Adipocyte (in vitro differentiated cells): ENCODE data around the gene RPGR.

ENCODE experiments used
- DNase-seq: peaks from one replicate; pipeline ENCODE4 v3.0.0-alpha.2; 2015; ENCODE audit warnings: low read depth
- H3K27me3 ChIP-seq: replicated peaks from 2 replicates; pipeline ENCODE4 v1.7.0; 2013; ENCODE audit warnings: mild to moderate bottlenecking, low read length, moderate library complexity; ENCODE audit not compliant: control insufficient read depth, insufficient read depth
- H3K36me3 ChIP-seq: 2 replicates; pipeline ENCODE4 v1.7.0; 2013; ENCODE audit warnings: low read length, mild to moderate bottlenecking, moderate library complexity; ENCODE audit not compliant: control insufficient read depth, insufficient read depth, severe bottlenecking
- H3K4me1 ChIP-seq: 2 replicates; pipeline ENCODE4 v1.7.0; 2013; ENCODE audit warnings: mild to moderate bottlenecking, low read length, moderate library complexity; ENCODE audit not compliant: control insufficient read depth, insufficient read depth
- H3K4me3 ChIP-seq: 2 replicates; pipeline ENCODE4 v1.7.0; 2013; ENCODE audit warnings: mild to moderate bottlenecking, low read length, moderate library complexity
- H3K9ac ChIP-seq: 2 replicates; pipeline ENCODE4 v1.7.0; 2013; ENCODE audit warnings: mild to moderate bottlenecking, low read length, moderate library complexity
- H3K9me3 ChIP-seq: 2 replicates; pipeline ENCODE4 v1.7.0; 2013; ENCODE audit warnings: mild to moderate bottlenecking, low read length, moderate library complexity; ENCODE audit not compliant: control insufficient read depth

The RPGR gene

GRCh38 chrX:38282049-38282448, 45.3 kb downstream of the RPGR start:
- no peaks in the 10 kb centered on the region for H3K36me3 ChIP-seq
- H3K4me1 ChIP-seq = no peaks in the 10 kb centered on the region
- H3K27me3 ChIP-seq = peaks cover 3% of the 10 kb centered on the region
- peak; percentile 34 for DNase-seq
- H3K9ac ChIP-seq = no peak overlapping the region
- no peaks in the 10 kb centered on the region for H3K9me3 ChIP-seq
- no peak overlapping the region for H3K4me3 ChIP-seq

GRCh38 chrX:38279188-38279587, 48.1 kb downstream of the RPGR start:
- H3K9me3 ChIP-seq = no peaks in the 10 kb centered on the region
- H3K4me1 ChIP-seq = peaks cover 16% of the 10 kb centered on the region
- no peak for DNase-seq
- no peak overlapping the region for H3K9ac ChIP-seq
- H3K4me3 ChIP-seq = no peak overlapping the region
- H3K36me3 ChIP-seq = no peaks in the 10 kb centered on the region
- H3K27me3 ChIP-seq = peaks cover 3% of the 10 kb centered on the region

- H3K36me3 ChIP-seq = no peaks in the 10 kb centered on the region
- peaks cover 3% of the 10 kb centered on the region for H3K27me3 ChIP-seq
- H3K4me3 ChIP-seq = no peak overlapping the region
- no peak overlapping the region for H3K9ac ChIP-seq
- no peak for DNase-seq
- peaks cover 16% of the 10 kb centered on the region for H3K4me1 ChIP-seq
- no peaks in the 10 kb centered on the region for H3K9me3 ChIP-seq
These were observed 48.6 kb downstream of the RPGR start for GRCh38 chrX:38278682-38279081.

GRCh38 chrX:38277802-38278201, 49.5 kb downstream of the RPGR start:
- no peak for DNase-seq
- peaks cover 16% of the 10 kb centered on the region for H3K4me1 ChIP-seq
- H3K9me3 ChIP-seq = no peaks in the 10 kb centered on the region
- H3K27me3 ChIP-seq = peaks cover 3% of the 10 kb centered on the region
- H3K4me3 ChIP-seq = no peak overlapping the region
- H3K36me3 ChIP-seq = no peaks in the 10 kb centered on the region
- no peak overlapping the region for H3K9ac ChIP-seq

GRCh38 chrX:38277136-38277535, 50.2 kb downstream of the RPGR start:
- Histone ChIP-seq H3K9me3 (no peaks in the 10 kb centered on the region), H3K27me3 (peaks cover 3% of the 10 kb centered on the region), H3K4me3 (no peak overlapping the region), H3K4me1 (peaks cover 16% of the 10 kb centered on the region), H3K36me3 (no peaks in the 10 kb centered on the region), H3K9ac (no peak overlapping the region)
- no peak for DNase-seq

GRCh38 chrX:38276089-38276488, 51.2 kb downstream of the RPGR start:
- Histone ChIP-seq H3K36me3 (no peaks in the 10 kb centered on the region), H3K27me3 (peaks cover 3% of the 10 kb centered on the region), H3K9me3 (no peaks in the 10 kb centered on the region), H3K9ac (no peak overlapping the region), H3K4me1 (peaks cover 16% of the 10 kb centered on the region), H3K4me3 (no peak overlapping the region)
- DNase-seq = no peak

- peak; percentile 85 for DNase-seq
- Histone ChIP-seq H3K9me3 (no peaks in the 10 kb centered on the region), H3K9ac (peak overlapping the region; percentile 20), H3K36me3 (no peaks in the 10 kb centered on the region), H3K4me1 (peaks cover 16% of the 10 kb centered on the region), H3K4me3 (no peak overlapping the region), H3K27me3 (peaks cover 3% of the 10 kb centered on the region)
These were observed 51.7 kb downstream of the RPGR start for GRCh38 chrX:38275615-38276014.

- DNase-seq = no peak
These were observed 53.9 kb downstream of the RPGR start for GRCh38 chrX:38273453-38273852.

GRCh38 chrX:38271154-38271716, 56.1 kb downstream of the RPGR start:
- H3K9me3 ChIP-seq = no peaks in the 10 kb centered on the region
- no peak overlapping the region for H3K4me3 ChIP-seq
- no peak for DNase-seq
- H3K4me1 ChIP-seq = peaks cover 15% of the 10 kb centered on the region
- H3K27me3 ChIP-seq = no peaks in the 10 kb centered on the region
- H3K36me3 ChIP-seq = no peaks in the 10 kb centered on the region
- no peak overlapping the region for H3K9ac ChIP-seq

More at GRCh38 chrX:38273453-38273852, 53.9 kb downstream of the RPGR start:
- no peaks in the 10 kb centered on the region for H3K9me3 ChIP-seq
- no peak overlapping the region for H3K4me3 ChIP-seq
- H3K36me3 ChIP-seq = no peaks in the 10 kb centered on the region
- H3K27me3 ChIP-seq = no peaks in the 10 kb centered on the region
- H3K4me1 ChIP-seq = peaks cover 16% of the 10 kb centered on the region
- no peak overlapping the region for H3K9ac ChIP-seq

GRCh38 chrX:38268011-38268410, 59.3 kb downstream of the RPGR start:
- no peak for DNase-seq
- no peaks in the 10 kb centered on the region for H3K9me3 ChIP-seq
- no peak overlapping the region for H3K4me3 ChIP-seq
- peaks cover 7% of the 10 kb centered on the region for H3K4me1 ChIP-seq
- H3K27me3 ChIP-seq = peaks cover 6% of the 10 kb centered on the region
- H3K36me3 ChIP-seq = no peaks in the 10 kb centered on the region
- H3K9ac ChIP-seq = no peak overlapping the region

GRCh38 chrX:38262715-38263620, 64.3 kb downstream of the RPGR start:
- Histone ChIP-seq H3K27me3 (peaks cover 6% of the 10 kb centered on the region), H3K4me1 (peaks cover 12% of the 10 kb centered on the region), H3K9ac (no peak overlapping the region), H3K9me3 (no peaks in the 10 kb centered on the region), H3K36me3 (no peaks in the 10 kb centered on the region), H3K4me3 (no peak overlapping the region)
- DNase-seq = peak; percentile 61
